Stomach (tissue), 9 donors: ENCODE data around the gene ZNF385D. TPM values are rescaled to one million over a fixed set of nuclear protein-coding genes. Genes with fewer than 3 reads are reported as not detected.

ENCODE experiments used
- DNase-seq, 2 donors: peaks; one replicate each; pipeline versions ENCODE4 v3.0.0 to v3.0.0-alpha.2; 2013 to 2019
- H3K27ac ChIP-seq, 5 donors: fragments of 200-600 bp in 4 of 5; sonication (generic) in 4 of 5; one replicate each; pipeline ENCODE4 v1.5.1; 2013 to 2019; ENCODE audit warnings: mild to moderate bottlenecking in 1 of 5, moderate library complexity in 1 of 5
- H3K27me3 ChIP-seq, 3 donors: fragments of 200-600 bp; sonication (generic); one replicate each; pipeline ENCODE4 v1.5.1; 2017 to 2019; ENCODE audit warnings: mixed run types in 1 of 3
- H3K36me3 ChIP-seq, 4 donors: fragments of 200-600 bp; sonication (generic); 1 replicate in 3 of 4; 2 replicates in 1 of 4; pipeline ENCODE4 v1.5.1; 2016 to 2019
- H3K4me1 ChIP-seq, 4 donors: fragments of 200-600 bp; sonication (generic); one replicate each; pipeline ENCODE4 v1.5.1; 2016 to 2019
- H3K4me3 ChIP-seq, 4 donors: fragments of 200-600 bp; sonication (generic) in 3 of 4; one replicate each; pipeline ENCODE4 v1.5.1; 2016 to 2019; ENCODE audit warnings: mild to moderate bottlenecking in 1 of 4
- H3K9me3 ChIP-seq, 4 donors: fragments of 200-600 bp; sonication (generic); one replicate each; pipeline ENCODE4 v1.5.1; 2016 to 2019
- CTCF ChIP-seq, 7 experiments: fragments of 450-650 bp in 4 of 7; fragments of 200-600 bp in 3 of 7; sonication (generic) in 3 of 7; IDR thresholded peaks; one replicate each; pipeline ENCODE4 v1.5.1; 2016 to 2019; ENCODE audit warnings: antibody characterized with exemption in 7 of 7, control low read depth in 2 of 7, mild to moderate bottlenecking in 1 of 7
- EP300 ChIP-seq: sonication (generic); formaldehyde crosslinking; IDR thresholded peaks from one replicate; pipeline ENCODE4 v1.6.1; 2017; ENCODE audit warnings: antibody characterized with exemption
- POLR2A ChIP-seq, 4 donors: fragments of 450-650 bp; IDR thresholded peaks; one replicate each; pipeline ENCODE4 v1.6.1; 2016; ENCODE audit warnings: antibody characterized with exemption in 4 of 4, control low read depth in 2 of 4, mild to moderate bottlenecking in 1 of 4, moderate library complexity in 1 of 4
- POLR2AphosphoS5 ChIP-seq, 3 donors: sonication (generic); formaldehyde crosslinking; IDR thresholded peaks; one replicate each; pipeline ENCODE4 v1.6.1; 2016; ENCODE audit warnings: antibody characterized with exemption in 3 of 3
- WGBS, 5 donors: extraction: QIAGEN DNeasy Blood & Tissue Kit in 3 of 5; methylation state at CpG; one replicate each; pipeline versions ENCODE4 v1.1.5 to v1.1.7; 2013 to 2018; 5-methylcytosine and 5-hydroxymethylcytosine counted together
- intact Hi-C: fragments of 100-400 bp; cut with DNase I; formaldehyde crosslinking; loops from one replicate; pipeline ENCODE4 v1.15.1; 2023; ENCODE audit warnings: low total_unique reads
- polyA plus RNA-seq, 3 donors: library from polyadenylated mRNA; stranded (reverse); fragments of 200-250 nt; gene quantifications; one replicate each; pipeline ENCODE4 v1.2.3, GENCODE V29; 2013
- total RNA-seq, 5 donors: library from RNA; depleted of rRNA; stranded (reverse); fragments of >200 nt; gene quantifications; one replicate each; pipeline versions ENCODE4 v1.1.0 to v1.2.3, GENCODE V29; 2014 to 2016
- donor health status: healthy with polysubstance abuse.
- donor health status: Bipolar disorder and iron deficiency.
- donor health status: healthy.

Gene ZNF385D
- total and polyA plus RNA-seq, 8 donors = 0.31 to 7.2 (median 0.98) TPM; not detected in 2

- H3K9me3 ChIP-seq = no peaks in the 10 kb centered on the region
- H3K4me1 ChIP-seq = peaks cover 0 to 5% (median under 1%) of the 10 kb centered on the region in 4 donors
- TF ChIP-seq POLR2A (IDR thresholded peaks at IDR 0.05) = no peak
- no peak for TF ChIP-seq POLR2AphosphoS5 (IDR thresholded peaks at IDR 0.05)
- TF ChIP-seq CTCF (IDR thresholded peaks at IDR 0.05) = no peak
- TF ChIP-seq EP300 = no peak
- H3K27me3 ChIP-seq = no peaks in the 10 kb centered on the region
- 69 to 88% (median 77%) methylated on average over 2 of the region's 2 CpGs for WGBS, 5 donors
- intact Hi-C loops = no loop called here
- no peak for DNase-seq
- H3K4me3 ChIP-seq = no peak overlapping the region
- H3K36me3 ChIP-seq = no peaks in the 10 kb centered on the region
- H3K27ac ChIP-seq = no peak overlapping the region
Observed at GRCh38 chr3:21744793-21745192, 6.2 kb downstream of the ZNF385D start.

GRCh38 chr3:21738935-21739702, 11.9 kb downstream of the ZNF385D start:
- Histone ChIP-seq H3K9me3 (no peaks in the 10 kb centered on the region), H3K4me1 (no peaks in the 10 kb centered on the region), H3K4me3 (no peak overlapping the region), H3K27me3 (no peaks in the 10 kb centered on the region), H3K27ac (no peak overlapping the region), H3K36me3 (no peaks in the 10 kb centered on the region)
- no peak for TF ChIP-seq EP300
- TF ChIP-seq POLR2AphosphoS5 (IDR thresholded peaks at IDR 0.05) = no peak
- TF ChIP-seq CTCF (IDR thresholded peaks at IDR 0.05) = no peak
- no peak for TF ChIP-seq POLR2A (IDR thresholded peaks at IDR 0.05)
- intact Hi-C loops = no loop called here
- WGBS, 5 donors = 65 to 75% (median 73%) methylated on average over 15 of the region's 15 CpGs
- no peak for DNase-seq

- Histone ChIP-seq H3K27me3 (no peaks in the 10 kb centered on the region), H3K27ac (no peak overlapping the region), H3K9me3 (no peaks in the 10 kb centered on the region), H3K36me3 (no peaks in the 10 kb centered on the region), H3K4me3 (no peak overlapping the region), H3K4me1 (no peaks in the 10 kb centered on the region)
- no peak for TF ChIP-seq CTCF (IDR thresholded peaks at IDR 0.05)
- no peak for TF ChIP-seq POLR2A (IDR thresholded peaks at IDR 0.05)
- intact Hi-C loops = no loop called here
- 79 to 95% (median 90%) methylated on average over 1 of the region's 1 CpG for WGBS, 5 donors
- no peak for DNase-seq
Observed at GRCh38 chr3:21738283-21738682, 12.7 kb downstream of the ZNF385D start.

GRCh38 chr3:21734746-21735145, 16.3 kb downstream of the ZNF385D start:
- H3K36me3 ChIP-seq = no peaks in the 10 kb centered on the region
- no peak overlapping the region for H3K4me3 ChIP-seq
- no peaks in the 10 kb centered on the region for H3K27me3 ChIP-seq
- WGBS, 5 donors = 69 to 79% (median 71%) methylated on average over 3 of the region's 3 CpGs
- no peaks in the 10 kb centered on the region for H3K4me1 ChIP-seq
- TF ChIP-seq POLR2A (IDR thresholded peaks at IDR 0.05) (no peak), POLR2AphosphoS5 (IDR thresholded peaks at IDR 0.05) (no peak), EP300 (no peak), CTCF (IDR thresholded peaks at IDR 0.05) (no peak)
- intact Hi-C loops = no loop called here
- no peak for DNase-seq
- H3K9me3 ChIP-seq = no peaks in the 10 kb centered on the region
- H3K27ac ChIP-seq = no peak overlapping the region
